MV-4-11 (cell line): ENCODE data around the gene RNASEH1.

Experiments used
- DNase-seq: peaks from one replicate; lab custom pipeline; 2025; lab: John Stamatoyannopoulos, UW

Gene RNASEH1, protein sequence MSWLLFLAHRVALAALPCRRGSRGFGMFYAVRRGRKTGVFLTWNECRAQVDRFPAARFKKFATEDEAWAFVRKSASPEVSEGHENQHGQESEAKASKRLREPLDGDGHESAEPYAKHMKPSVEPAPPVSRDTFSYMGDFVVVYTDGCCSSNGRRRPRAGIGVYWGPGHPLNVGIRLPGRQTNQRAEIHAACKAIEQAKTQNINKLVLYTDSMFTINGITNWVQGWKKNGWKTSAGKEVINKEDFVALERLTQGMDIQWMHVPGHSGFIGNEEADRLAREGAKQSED

DNA sequence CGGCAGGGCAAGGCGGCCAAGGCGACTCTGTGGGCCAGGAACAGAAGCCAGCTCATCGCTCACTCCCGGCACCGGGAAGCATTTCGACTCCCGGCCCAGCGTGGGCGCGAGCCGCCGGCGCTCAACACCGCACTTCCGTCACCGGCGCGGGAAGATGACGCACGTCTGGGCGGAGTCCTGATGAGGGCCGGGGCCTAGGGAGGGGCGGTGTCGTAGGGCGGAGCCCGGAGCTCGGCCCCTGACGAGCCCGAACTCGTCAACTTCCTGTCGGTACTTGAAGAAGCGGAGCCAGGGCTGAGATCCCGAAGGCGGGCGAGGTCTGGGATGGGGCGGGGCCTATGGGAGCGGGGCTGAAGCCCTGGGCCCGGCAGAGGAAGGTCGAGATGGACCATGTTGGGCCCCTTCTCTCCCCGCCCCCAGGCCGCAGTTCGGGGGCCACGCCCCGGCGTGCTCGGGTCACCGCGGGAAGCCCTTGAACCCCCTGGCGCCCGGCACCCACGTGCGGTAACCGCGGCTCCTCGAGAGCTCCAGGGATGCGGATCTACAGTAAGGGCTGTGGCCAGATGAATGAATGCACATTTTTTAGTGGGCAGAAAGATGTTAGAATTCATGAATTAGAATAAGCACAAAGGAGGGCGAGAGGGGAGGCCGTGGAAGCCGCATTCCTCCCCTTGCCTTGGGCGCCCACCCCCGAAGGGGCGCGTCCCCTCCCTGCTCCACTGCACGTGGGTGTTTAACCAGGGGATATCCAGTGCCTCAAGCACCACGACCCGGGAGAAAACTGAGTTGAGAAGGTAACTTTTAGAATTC, at the start of gene RNASEH1:
Gene RNASEH1, minus strand, starts transcription at position 129 of the 810 bp plus-strand sequence. Its CDS starts 73 bp downstream, at position 56.
- peak; percentile 98 for DNase-seq

DNA sequence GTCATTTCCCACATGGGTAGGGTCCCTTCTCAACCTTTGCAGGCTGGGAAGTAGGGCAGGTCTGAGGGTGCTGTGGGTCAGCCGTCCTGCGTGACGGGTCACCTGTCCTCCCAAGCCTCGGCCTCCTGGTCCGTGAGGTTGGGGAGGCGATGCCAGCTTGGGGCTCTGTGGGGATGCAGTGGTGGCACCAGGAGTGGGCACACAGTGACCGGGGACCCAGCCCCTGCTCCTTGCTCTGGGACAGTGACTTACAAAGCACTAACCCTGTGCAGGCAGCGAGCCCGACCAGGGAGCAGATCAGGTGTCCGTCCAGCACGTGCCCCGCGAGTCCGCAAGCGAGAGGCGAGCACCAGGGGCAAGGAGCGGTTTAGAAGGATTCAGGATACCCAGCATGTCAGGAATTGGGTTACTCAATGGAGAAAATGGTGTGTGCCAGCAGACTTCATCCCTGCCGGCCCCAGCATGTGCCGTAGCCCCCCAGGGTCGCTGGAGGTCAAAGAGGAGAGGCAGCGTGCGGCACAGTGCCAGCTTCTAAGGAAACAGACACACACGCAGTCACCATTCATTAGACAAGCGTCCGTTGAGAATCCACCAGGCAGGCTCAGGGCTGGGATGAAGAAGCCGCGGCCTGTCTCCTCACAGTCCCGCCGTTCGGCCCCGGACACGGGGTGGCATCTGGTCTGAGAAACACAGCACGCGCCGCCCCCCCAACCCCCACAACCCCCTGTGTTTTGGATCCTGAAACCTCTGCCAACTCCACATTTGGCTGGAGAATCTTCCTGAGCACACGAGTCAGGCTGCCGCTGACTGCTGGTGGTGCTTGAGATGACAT, 48.5 kb upstream of the RNASEH1 start:
- DNase-seq, result no peak

DNA sequence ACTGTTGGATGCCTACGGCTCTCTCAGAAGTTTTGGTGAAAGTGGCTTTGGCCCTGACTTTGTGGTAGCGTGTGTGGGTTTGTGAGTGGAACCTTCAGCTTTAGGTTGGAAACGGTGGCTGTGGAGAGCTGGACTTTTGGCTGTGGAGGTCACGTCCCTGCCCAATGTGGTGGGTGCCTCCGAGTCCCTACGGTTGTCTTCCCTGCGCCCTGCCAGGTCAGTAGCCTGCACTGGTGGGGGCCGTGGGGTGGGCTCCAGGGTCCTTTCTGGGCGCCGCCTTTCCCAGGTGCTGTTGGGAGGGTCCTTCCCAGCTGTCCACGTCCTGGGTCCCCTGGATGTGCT, 47.9 kb upstream of the RNASEH1 start:
- DNase-seq, result no peak

DNA sequence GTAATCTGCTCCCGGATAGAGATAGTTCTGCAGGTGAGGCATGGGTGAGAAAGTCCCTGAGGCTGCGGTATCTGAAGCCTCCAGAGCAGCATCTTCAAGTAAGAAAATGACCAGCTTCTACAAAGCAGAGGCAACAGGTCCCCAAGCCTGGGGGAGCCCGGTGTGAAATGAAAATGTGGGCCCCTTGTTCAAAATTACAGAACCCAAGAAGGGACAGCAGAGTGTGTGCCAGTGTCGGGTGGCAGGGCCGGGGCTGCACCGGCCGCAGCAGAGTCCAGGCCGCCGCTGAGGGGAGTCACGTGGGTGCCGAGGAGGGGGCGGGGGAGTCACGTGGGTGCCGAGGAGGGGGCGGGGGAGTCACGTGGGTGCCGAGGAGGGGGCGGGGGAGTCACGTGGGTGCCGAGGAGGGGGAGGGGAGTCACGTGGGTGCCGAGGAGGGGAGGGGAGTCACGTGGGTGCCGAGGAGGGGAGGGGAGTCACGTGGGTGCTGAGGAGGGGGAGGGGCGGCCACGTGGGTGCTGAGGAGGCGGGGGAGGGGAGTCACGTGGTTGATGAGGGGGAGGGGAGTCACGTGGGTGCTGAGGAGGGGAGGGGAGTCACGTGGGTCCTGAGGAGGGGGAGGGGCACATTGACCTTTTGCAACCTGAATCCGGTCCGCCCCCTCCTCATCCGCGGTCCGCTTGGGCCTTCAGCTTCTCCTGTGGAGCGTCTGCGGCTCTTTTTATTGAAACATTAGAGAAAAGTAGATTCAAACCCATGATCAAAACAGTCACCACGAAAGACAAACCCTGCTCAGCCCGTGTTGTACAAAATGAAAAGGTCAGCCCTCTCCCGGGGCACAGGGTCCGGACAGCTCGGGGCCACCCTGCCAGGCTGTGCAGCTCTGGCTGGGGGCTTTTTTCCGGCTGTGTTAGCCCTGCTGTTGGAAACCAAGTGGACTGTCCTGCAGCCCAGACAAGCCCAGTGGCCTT, 47.1 kb upstream of the RNASEH1 start:
- DNase-seq, result no peak

DNA sequence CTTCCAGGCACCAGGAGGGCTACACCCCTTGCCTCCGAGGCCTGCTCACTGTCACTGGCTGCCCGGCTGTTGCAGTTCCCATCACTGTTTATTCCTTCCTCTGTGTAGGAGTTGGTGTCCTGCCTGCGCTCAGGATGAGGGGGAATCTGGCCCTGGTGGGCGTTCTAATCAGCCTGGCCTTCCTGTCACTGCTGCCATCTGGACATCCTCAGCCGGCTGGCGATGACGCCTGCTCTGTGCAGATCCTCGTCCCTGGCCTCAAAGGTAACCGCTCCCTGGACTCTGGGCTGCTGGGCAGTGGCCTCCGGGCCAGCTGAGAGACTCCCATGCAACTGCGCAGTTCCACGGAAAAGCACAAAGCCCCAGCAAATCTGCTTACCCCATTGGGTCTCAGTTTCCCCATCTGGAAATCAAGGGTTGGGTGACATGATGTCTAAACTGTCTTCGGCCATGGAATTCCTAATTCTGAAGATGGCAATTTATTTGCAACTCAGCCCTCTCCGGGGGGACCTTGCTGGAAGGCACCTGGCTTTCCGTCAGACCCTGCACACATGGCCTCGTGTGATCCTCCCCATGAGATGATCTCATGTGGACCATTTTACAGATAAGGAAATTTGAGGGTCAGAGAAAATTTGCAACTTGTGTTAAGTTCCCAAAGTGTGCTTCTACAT, 46.2 kb upstream of the RNASEH1 start:
- no peak for DNase-seq

DNA sequence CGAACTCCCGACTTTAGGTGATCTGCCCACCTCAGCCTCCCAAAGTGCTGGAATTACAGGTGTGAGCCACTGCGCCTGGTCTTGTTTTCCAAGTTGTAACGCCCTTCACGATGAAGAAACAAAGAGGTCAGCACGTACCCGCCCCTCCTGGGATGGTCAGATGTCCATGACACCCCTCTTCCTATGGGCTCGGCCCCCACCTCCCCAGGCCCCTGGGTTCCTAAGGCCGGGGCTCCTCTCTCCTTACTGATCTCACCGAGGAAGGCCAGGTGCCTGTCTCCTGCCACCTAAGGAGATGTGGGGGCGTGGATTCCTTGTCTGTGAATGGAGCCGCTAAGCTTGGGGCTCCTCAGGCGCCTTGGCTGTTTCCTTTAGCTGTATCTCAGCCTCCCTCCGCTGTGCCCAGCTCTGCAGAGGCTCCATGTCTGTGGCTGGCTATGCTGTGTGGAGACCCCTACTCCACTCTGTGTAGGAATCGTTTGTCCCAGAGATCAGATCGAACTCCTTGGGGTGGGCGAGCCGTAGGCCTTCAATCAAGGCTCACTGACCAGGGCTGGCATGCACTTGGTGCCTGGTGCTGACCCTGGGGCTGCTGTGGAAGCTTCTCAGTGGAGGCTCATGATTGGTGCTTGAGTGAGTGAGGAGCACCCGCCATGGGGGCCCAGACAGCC, 45.5 kb upstream of the RNASEH1 start:
- no peak for DNase-seq

DNA sequence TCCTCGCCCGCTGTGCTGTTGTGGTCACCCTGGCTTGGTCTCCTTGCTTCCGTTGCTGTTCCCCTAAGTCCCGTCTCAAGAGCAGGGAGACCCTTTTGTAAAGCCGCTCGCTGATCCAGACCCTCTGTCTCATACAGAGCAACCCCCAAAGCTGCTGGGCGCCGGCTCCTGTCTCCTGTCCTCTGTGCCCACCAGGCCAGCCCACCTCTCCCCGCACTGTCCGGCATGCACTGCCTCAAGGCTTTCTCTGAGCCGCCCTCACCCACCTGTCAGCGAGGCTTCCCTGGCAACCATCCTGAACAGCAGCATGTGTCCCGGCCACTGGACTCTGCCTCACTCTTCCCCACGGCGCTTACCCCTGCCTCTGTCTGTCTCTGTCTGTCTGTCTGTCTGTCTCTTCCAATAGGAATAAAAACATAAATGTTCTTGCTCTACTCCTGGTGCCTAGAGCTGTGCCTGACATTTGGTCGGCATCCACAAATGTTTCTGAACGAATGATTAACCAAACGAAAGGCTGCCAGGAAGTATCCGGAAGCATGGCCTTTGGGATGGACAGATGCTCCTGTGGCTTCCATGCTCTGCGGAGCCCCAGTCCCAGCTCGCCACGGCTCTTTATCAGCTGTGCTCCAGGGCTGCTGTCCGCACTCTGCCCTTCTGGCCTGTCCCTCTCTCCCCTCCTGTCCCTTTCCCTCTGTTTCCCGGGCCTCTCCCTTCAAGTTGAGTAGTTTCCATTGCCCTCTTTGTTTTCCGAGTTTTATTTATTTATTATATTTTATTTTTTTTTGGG, 44.6 kb upstream of the RNASEH1 start:
- DNase-seq, result no peak

DNA sequence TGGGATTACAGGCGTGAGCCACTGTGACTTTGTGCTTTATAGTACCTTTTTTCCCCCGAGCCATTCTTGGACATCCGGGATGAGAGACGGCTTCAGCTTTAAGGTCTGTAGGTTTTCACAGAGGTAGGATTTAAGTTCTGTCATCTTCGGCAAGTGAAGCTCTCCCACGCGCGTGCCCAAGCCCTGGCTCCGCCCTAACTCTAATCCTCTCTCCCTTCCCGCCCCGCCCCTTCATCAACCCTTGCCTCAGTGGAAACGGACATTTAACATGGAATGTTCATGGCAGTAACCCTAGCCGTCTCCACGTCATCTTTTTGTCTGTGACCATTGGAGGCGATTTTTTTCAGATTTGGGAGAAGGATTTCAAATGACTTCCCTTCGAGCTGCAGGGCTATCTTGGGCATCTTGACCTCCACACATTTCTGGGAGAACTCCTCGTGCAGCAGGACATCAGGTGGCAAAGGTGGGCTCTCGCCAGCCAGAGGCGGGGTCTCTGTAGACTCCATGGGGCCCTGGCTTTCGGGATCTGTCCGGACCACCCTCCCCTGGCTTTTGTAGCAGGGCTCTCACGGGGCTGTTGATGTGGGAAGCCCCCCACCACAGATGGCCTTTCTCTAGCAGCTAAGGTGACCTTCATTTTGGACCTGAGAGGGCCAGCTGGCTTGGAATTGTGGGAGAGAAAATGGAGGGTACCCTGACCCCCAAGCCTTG, 43.6 kb upstream of the RNASEH1 start:
- no peak for DNase-seq

DNA sequence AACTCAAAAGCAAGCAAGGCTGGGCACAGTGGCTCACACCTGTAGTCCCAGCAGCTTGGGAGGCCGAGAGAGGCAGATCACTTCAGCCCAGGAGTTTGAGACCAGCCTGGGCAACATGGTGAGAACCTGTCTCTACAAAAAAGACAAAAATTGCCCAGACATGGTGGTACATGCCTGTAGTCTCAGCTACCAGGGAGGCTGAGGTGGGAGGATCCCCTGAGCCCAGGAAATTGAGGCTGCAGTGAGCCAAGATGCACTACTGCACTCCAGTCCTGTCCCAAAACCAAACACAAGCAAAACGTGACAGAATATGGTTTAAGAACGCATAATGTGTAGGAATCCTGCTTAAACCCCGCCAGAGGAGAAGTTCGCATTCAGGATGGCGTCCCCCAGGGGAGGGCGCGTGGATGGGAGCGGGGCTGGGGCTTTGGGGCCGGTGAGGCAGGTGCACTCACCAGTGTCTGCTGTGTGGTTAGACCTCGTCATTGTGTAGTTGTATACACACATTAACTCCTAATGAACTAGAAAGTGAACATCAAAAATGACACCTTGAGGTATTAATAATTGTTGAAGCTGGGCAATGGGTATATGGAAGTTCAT, 42.2 kb upstream of the RNASEH1 start:
- DNase-seq, result no peak

DNA sequence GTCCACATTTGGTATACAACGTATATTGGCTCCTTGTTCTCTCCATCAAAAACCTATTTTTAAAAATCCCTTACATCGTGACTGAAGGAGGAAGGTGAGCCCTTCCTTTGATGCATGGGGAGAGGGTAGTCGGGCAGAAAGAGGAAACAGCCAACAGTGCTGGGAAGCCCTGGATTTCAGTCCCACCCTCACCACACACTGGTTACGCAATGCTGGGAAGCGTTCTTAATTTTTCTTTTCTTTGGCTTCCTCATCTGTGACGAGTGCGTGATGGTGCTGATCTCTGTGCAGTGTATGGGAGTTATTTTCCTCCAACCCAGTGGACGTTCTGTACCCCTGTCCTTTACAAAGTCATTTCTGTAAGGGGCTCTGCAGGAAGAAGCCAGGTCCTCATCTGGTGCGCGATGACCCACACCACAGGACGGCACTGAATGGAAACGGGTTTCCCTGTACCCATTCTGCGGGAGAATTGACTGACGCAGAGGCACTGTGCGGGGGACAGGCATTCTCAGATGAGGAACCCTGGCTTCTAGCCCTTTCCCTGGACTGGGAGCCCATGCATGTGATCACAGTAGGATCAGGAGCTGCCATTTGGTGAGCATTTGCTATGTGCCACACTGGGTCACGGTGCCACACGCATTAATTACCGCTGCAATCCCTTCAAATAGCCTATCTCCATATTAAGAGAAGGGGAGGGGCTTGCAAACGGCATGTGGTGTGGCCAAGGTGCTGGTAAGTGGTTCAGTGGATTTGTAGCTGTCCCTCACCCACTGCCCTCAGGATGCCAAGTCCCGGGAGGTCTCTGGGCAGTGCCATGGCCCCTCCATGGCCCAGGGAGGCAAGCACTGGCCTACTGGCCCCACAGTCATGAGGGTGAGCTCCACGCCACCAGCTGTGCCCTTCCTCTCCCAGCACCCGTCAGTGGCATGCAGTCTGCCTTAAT, 41.0 kb upstream of the RNASEH1 start:
- peak; percentile 51 for DNase-seq

DNA sequence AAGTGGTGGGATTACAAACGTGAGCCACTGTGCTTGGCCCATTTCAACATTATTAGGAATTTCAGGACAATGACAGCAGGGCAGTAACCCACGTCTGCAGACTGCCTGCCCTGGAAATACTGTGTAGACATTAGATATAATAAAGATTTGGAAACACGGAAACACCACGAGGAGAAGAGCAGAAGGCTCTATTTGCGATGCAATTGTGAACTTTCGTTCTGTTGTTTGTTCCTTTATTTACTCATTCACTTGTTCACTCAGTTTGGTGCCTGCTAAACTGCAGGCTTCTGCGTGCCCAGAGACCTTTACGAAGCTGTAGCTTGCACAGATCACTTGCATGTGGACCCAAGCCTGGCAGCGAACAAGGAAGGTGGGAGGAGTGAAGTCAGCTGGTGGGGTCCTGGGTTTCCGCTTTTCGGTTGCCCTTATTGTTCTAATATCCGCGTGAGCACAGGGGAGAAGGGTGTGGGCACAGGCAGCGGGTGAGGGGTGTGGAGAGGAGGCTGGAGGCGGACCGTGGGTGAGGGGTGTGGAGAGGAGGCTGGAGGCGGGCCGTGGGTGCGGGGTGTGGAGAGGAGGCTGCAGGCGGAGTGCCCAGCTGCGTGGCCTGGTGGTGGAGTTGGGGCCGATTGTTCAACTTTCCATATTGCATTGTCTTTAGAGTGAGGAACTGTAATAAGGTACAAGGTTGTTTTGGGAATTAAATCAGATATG, 40.2 kb upstream of the RNASEH1 start:
- no peak for DNase-seq

DNA sequence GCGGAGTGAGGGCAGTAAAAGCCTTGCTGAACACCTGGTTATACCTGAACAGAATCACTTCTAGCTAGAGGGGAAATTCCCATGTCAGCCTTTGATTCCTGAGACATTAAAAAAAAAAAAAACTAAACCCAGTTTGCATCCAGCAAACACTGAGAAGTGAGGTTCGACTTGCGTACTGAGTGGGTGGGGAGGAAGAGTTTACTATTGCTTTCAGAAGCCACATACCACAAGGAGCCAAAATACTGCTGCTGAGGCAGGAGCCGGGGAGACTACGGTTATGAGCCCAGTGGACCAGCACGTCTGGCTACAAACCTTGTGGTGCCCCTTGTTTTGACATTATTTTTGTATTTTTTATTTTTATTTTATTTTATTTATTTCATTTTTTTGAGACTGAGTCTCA, 39.4 kb upstream of the RNASEH1 start:
- DNase-seq, result no peak

DNA sequence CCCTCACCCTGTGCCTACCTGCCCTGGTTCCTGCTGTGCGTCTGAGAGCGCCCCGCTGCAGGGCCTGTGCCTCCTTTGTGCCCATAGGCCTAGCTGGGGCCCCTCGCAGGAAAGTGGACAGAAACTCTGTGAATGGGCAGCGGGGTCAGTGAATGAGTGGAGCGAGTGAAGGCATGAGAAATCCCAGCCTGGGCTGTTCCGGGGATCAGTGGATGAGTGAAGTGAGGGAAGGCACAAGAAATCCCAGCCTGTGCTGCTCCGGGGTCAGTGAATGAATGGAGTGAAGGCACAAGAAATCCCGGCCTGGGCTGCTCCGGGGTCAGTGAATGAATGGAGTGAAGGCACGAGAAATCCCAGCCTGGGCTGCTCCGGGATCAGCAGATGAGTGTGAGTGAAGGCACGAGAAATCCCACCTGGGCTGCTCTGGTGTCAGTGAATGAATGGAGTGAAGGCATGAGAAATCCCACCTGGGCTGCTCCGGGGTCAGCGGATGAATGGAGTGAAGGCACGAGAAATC, 38.8 kb upstream of the RNASEH1 start:
- DNase-seq, result no peak

DNA sequence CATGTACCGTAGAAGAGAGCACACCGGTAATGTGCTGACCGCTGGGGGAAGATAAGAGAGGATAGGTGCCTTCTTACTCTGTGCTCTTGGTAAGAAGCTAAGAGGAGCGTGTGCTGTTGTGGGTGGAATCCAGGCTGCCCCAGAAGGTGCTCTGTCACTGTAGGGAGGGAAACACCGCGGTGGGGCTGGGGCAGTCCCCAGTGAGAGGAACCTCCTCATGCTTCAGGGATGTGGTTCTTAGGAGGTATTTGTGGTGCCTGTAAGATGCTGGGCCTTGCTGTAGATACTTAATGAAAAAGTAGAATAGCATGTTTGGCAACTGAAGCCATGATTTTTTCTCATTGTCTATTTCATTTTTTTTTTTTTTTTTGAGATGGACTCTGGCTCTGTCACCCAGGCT, 37.9 kb upstream of the RNASEH1 start:
- no peak for DNase-seq

DNA sequence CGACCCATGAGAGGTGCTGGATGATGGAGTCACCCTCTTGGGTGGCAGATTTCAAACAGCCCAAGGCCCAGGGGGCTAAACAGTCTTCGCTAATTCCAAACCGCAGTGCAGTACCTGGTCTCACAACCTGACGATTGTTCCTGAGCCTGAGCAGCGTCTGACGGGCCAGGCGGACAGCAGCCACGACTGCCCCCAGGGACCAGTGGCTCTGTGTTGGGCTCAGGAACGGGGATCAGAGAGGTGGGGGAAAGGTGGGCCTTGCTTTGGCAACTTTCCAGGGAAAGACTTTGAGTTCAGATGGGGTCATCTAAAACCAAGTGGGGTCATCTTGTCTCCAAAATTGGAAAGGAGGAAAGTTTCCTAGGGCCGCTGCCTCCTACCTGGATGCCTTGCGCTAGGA, 37.3 kb upstream of the RNASEH1 start:
- no peak for DNase-seq

DNA sequence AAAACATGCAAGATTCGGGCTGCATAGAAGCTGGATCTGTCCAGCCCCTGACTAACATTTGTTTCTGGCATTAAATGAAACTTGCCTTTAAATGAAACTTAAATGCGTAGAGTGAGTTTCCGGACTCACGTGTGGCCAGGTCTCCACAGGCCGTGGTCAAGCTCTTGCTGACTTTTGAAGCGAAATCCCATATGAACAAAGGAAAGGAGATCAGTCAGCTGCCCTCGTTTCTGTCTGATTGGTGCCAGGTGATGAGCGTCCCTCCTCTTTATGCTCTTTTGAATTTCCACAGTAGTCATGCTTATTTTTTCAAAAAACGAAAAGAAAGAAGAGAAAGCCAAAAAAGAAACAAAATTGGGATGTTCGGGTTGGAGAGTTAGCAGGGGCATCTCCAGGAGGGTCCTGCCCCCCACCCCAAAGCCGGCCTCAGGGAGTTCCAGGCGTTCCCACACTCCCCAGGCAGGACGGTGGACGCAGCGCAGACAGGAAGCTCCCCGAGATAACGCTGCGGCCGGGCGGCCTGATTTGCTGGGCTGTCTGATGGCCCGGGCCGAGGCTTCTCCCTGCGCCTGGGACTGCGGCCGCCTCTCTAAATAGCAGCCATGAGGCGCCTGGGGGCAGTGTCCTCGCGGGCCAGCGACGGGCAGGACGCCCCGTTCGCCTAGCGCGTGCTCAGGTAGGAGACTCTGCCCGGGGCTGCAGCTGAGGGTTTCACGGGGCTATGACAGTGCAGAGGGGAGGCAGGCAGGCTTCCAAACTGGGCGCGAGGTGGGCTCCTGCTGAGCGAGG, 36.6 kb upstream of the RNASEH1 start, which contains the start of gene COLEC11:
Gene COLEC11, plus strand, starts transcription at position 620 of the 789 bp plus-strand sequence. CDS start 9,229 bp downstream, outside the sequence.
- no peak for DNase-seq
